ENCODE results near the gene LSR.
"Not testable (repeated sequence)": the region's sequence is repeated elsewhere in the genome, so short reads cannot be mapped to it uniquely, and the experiment has no call there.

Gene LSR

GRCh38 chr19:35286101-35286500 lies 37.3 kb downstream of the LSR start:
- DNase-seq (ENCODE audit: low spot score), result not testable (repeated sequence)

- DNase-seq (ENCODE audit: low spot score), result no peak
These were observed 38.9 kb downstream of the LSR start for GRCh38 chr19:35287713-35288112.

DNA sequence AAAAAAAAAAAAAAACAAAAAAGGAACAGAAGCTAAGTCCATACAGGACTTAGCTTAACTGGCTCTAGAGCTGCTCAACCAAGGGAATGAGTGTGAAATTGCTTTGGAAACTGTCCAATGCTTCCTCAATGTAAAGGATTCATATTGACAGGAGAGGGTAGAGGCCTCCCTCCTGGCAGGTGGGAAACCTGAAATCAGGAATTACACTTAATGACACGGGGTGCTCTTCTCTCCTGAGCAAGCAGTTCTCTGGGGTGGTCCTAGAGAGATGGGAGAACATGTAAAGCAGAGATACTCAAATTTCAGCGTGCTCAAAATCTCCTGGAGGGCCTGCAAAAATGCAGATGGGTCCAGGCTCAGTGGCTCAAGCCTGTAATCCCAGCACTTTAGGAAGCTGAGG lies 39.5 kb downstream of the LSR start:
- DNase-seq (ENCODE audit: low spot score), result no peak

DNA sequence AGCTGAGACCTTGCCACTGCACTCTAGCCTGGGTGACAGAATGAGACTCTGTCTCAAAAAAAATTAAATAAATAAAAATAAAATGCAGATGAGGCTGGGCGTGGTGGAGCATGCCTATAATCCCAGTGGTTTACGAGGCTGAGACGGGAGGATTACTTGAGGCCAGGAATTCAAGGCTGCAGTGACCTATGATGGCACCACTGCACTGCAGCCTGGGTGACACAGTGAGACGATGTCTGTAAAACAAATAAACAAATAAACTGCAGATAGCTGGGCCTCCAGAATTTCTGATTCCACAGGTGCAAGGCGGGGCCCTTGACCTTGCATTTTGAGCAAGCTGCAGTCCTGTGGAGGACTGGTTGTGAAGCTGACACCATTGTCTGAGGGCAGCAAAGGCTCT lies 40.1 kb downstream of the LSR start:
- DNase-seq (ENCODE audit: low spot score), result no peak

GRCh38 chr19:35290381-35291127 lies 41.8 kb downstream of the LSR start:
- DNase-seq (ENCODE audit: low spot score), result no peak

DNA sequence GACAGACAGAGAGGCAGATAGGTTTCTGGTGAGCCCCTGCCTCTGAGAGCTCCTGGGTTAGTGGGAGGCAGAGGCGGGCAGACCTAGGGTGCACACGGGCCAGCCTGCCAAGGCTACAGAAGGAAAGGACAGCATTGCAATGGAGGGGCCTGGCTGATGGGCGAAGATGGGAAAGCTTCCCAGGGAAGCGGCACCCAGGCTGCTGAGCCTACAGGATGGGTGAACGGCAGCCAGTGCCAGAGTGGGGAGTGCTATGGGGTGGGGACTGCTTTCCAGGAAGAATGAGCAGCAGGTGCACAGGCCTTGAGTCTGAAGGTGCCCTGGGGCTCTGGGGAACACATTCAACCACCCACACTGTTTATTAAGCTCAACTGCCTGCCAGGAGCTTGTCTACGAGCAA lies 42.5 kb downstream of the LSR start:
- no peak for DNase-seq (ENCODE audit: low spot score)

- DNase-seq (ENCODE audit: low spot score), result no peak
These were observed 43.1 kb downstream of the LSR start, which contains the start of gene MAG for GRCh38 chr19:35291916-35292315. Gene MAG, plus strand, starts transcription at chr19:35292161. Its CDS starts 3,248 bp downstream, at chr19:35295409.

DNA sequence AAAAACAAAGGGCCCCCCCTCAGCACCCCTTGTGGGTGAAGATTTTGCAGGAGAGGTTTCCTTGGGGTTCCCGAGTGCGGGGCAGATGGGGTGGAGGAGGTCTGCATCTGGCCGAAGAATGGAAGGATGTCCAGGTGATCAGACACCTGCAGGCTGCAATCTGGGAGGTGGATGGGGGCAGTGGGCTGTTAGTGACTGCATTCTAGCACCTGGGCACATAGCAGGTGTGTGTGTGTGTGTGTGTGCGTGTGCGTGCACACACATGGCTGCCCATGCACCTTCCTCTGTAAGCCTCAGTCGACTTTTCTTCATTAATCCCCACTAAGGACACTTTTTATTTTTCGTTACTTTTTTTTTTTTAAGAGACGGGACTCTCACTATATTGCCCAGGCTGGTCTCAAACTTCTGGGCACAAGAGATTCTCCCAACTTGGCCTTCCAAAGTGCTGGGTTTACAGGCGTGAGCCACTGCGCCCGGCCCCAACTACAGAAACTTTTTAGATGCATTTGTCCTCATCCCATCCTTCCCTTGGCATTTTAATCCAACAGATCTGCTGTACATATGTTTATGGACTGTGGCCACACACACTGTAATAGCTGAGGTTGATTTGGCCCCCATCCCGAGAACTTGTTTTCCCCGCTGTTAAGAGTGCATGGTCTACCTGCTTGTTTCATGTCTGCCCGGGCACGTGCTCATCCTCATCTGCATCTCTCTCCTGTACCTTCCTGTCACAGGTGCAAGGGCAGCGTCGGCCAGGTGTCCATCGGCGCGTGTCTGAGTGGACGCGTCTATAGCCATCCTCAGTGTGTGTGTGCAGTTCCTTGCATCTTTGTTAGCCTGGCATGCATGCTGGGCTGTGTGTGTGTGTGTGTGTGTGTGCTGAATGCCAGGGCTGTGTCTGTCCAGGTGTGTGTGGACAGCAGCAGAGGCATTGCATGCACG lies 43.9 kb downstream of the LSR start:
- DNase-seq (ENCODE audit: low spot score), result no peak

DNA sequence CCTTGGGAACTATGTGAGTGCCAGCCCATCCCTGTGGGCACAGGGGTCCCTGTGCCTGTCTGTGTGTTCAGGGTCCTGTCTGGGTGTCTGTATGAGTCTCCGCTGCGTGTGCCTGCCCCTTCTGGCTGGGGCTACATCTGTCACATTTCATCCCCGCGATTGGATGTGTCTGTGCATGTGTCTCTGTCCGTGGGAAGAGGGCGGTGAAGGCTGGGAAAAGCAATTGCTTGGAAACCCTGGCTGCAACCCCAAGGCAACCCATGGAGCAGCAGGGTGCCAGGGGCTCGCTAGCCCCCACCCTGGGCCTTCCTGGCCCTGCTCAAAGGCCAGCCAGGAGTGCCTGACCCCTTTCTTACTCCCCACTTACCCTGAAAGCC lies 44.5 kb downstream of the LSR start:
- DNase-seq (ENCODE audit: low spot score), result no peak

DNA sequence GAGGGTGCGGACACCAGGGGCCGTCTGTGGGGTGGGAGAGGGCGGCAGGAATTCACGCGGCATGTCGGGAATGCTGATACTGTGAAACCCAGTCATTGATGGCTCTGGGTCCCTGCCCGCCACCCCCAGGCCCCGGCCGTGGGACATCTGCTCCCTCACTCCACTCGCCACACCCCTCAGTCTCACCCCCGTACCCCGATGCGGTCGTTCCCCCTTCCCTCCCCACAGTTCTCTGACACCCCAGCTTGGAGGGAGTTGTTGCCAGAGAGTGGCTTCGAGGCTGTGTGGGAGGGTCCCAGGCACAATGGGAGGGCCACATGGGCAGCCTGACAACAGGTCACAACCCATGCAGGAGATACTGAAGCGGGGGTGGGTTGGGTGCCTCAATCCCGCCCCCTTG lies 45.0 kb downstream of the LSR start:
- DNase-seq (ENCODE audit: low spot score), result no peak

DNA sequence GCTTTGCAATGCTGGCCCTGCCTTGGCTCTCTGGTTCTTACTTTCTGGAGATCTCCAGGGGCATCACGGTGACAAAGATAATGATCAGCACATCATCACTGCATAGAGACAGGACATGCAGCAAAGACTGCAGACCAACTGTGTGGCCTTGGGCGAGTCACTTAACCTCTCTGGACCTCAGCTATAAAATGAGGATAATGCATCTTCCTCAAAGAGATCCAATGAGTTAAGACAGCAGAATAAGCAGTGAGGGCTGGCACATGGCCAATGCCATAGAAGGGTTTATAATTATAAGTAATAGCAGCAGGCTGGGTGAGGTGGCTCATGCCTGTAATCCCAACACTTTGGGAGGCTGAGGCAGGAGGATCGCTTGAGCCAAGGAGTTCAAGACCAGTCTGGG lies 45.5 kb downstream of the LSR start:
- DNase-seq (ENCODE audit: low spot score), result no peak

GRCh38 chr19:35294859-35295791 lies 46.3 kb downstream of the LSR start:
- no peak for DNase-seq (ENCODE audit: low spot score)

DNA sequence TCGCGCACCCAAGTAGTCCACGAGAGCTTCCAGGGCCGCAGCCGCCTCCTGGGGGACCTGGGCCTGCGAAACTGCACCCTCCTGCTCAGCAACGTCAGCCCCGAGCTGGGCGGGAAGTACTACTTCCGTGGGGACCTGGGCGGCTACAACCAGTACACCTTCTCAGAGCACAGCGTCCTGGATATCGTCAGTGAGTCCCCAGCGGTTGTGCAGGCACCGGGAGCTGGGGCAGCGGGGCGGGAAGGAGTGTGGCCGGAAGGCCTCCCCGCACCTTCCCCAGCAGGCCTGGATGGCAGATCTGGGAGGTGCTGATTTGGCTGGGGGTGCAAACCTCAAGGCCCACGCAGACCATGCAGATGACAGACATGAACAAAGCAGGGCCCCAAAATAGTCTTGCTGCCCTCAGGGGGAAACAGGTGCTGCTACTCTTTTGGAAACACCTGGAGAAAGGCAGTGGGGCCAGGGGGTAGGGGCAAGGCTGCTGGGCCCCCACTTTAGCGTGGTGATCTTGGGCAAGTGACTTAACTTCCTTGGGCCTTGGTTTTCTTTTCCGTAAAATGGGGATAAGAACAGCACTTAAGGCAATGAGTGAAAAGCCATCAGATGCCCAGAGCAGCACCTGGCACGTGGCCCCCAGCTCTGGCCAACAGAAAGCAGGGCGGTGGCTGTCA lies 47.1 kb downstream of the LSR start:
- DNase-seq (ENCODE audit: low spot score), result no peak

DNA sequence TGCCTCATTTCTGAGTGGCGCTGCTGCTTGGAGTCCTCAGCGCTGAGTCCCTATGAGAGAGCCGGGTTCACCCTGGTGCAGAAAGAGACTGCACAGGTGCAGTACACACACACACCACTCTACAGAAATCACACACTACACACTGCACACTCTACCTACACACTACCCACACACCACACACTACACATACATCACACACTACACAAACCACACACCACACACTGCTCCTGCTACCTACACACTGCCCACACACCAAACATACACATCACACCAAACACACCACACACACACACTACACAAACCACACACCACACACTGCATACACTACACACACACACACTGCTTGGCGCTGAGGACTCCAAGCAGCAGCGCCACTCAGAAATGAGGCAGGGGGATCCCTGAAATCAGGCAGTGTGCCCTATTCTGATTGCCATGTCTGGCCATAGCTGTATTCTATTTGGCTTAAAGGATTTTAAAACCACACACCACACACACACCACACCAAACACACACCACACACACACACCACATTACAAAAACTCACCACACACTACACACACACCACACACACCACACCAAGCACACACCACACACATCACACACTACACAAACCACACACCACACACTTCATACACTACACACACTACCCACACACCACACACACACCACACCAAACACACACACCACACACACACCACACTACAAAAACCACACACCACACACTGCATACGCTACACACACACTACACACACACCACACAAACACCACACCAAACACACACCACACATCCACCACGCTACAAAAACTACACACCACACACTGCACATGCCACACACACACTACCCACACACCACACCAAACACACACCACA lies 48.1 kb downstream of the LSR start:
- no peak for DNase-seq (ENCODE audit: low spot score)

- DNase-seq (ENCODE audit: low spot score), result no peak
These were observed 48.7 kb downstream of the LSR start for GRCh38 chr19:35297515-35297848.

DNA sequence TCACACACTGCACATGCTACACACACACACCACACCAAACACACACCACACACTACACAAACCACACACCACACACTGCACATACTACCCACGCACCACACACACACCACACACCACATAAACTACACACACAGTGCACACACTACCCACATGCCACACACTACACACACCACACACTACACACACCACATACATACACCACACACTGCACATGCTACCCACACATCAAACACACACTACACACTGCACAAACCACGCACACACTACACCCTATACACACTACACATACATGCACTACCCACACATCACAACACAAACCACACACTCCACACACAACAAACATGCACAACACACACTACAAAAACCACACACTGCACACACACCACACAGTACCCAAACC lies 49.1 kb downstream of the LSR start:
- DNase-seq (ENCODE audit: low spot score), result no peak

GRCh38 chr19:35298561-35298972 lies 49.8 kb downstream of the LSR start:
- DNase-seq (ENCODE audit: low spot score), result no peak

DNA sequence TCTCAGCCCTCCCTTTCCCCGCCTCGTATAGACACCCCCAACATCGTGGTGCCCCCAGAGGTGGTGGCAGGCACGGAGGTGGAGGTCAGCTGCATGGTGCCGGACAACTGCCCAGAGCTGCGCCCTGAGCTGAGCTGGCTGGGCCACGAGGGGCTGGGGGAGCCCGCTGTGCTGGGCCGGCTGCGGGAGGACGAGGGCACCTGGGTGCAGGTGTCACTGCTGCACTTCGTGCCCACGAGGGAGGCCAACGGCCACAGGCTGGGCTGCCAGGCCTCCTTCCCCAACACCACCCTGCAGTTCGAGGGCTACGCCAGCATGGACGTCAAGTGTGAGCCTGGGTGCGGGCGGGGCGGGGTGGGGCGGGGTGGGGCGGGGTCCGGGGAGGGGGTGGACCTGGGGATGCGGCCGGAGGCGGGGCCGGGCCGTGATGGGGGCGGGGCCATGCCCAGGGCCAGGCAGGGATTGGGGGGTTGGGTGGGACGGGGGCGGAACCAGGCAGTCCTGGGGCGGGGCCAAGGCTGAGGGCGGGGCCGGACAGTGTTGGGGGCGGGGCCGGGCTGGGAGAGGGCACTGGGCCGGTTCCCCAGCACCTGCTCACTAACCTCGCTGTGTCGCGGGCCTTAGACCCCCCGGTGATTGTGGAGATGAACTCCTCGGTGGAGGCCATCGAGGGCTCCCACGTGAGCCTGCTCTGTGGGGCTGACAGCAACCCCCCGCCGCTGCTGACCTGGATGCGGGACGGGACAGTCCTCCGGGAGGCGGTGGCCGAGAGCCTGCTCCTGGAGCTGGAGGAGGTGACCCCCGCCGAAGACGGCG lies 50.9 kb downstream of the LSR start:
- no peak for DNase-seq (ENCODE audit: low spot score)

- DNase-seq (ENCODE audit: low spot score), result no peak
These were observed 51.5 kb downstream of the LSR start for GRCh38 chr19:35300339-35300649.

DNA sequence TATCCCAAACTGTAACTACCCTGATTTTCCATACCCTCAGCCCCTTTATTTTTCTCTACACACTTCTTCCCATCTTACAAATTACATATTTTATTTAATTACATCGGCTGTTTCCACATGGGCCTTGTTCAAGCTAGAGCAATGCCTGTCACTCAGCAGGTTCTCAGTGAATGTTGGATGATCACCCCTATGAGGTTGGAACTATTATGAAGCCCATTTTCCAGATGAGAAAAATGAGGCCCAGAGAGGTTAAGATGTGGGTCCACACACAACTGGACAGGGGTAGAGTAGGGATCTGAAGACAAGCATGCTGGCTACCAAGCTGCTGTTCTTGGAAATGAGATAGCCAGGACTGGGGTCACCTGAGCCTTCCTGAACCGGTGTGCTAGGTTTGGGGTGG lies 53.2 kb downstream of the LSR start:
- no peak for DNase-seq (ENCODE audit: low spot score)

Measured in RKO (cell line).